Ishikawa (cell line): Measurements from ENCODE around the gene P2RY4.

Experiments used
- CEBPB ChIP-seq: IDR thresholded peaks from 2 replicates; pipeline ENCODE4 v1.6.1; 2012
- CREB1 ChIP-seq: IDR thresholded peaks from 2 replicates; pipeline ENCODE4 v1.6.1; 2012; ENCODE audit warnings: low read depth
- EGR1 ChIP-seq: IDR thresholded peaks from 2 replicates; pipeline ENCODE4 v1.6.1; 2012
- EP300 ChIP-seq: IDR thresholded peaks from 2 replicates; pipeline ENCODE4 v1.6.1; 2012; ENCODE audit warnings: borderline replicate concordance
- FOXM1 ChIP-seq: IDR thresholded peaks from 2 replicates; pipeline ENCODE4 v1.6.1; 2012; ENCODE audit warnings: low read depth, borderline replicate concordance
- NFIC ChIP-seq: IDR thresholded peaks from 2 replicates; pipeline ENCODE4 v1.6.1; 2012
- RAD21 ChIP-seq: IDR thresholded peaks from 2 replicates; pipeline ENCODE4 v1.6.1; 2012; ENCODE audit warnings: low read depth
- TAF1 ChIP-seq: IDR thresholded peaks from 2 replicates; pipeline ENCODE4 v1.6.1; 2012; ENCODE audit warnings: low read depth, mild to moderate bottlenecking
- TCF12 ChIP-seq: IDR thresholded peaks from 2 replicates; pipeline ENCODE4 v1.6.1; 2012; ENCODE audit warnings: low read depth
- TEAD4 ChIP-seq: IDR thresholded peaks from 2 replicates; pipeline ENCODE4 v1.6.1; 2012
- YY1 ChIP-seq: IDR thresholded peaks from 2 replicates; pipeline ENCODE4 v1.6.1; 2012; ENCODE audit warnings: low read depth
- ZBTB7A ChIP-seq: IDR thresholded peaks from 2 replicates; pipeline ENCODE4 v1.6.1; 2012; ENCODE audit warnings: low read depth
- TF ChIP-seq, protein P1 (sequence below): IDR thresholded peaks from 2 replicates; pipeline ENCODE4 v1.6.1; 2012; ENCODE audit warnings: low read depth, mild to moderate bottlenecking
- TF ChIP-seq, protein P2 (sequence below): IDR thresholded peaks from 2 replicates; pipeline ENCODE4 v1.6.1; 2012
- TF ChIP-seq, protein P3 (sequence below): IDR thresholded peaks from 2 replicates; pipeline ENCODE4 v1.6.1; 2012

P2RY4 gene

DNA sequence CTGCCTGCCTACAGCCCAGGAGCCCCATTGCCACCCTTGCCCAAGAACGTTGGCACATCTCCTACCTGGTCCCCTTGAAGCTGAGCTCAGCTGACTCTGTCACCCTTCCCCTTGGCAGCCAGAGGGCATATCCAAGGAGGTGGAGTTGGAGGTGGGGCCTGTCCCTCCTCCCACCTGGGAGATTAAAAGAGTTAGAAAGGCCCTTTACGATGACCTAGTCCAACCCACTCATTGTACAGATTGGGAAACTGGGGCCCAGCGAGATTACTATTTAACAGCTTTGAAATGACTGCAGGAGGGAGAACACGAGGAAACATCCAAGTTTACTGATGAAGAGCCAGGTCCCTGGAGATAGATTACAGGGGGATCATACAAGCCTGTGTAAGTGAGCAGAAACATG is at the start of gene P2RY4:
P2RY4 (minus strand) TSS at position 101 of the 400 bp plus-strand sequence. CDS start 580 bp downstream, outside the sequence.
- TF ChIP-seq FOXM1 = no peak
- TF ChIP-seq, protein P1, sequence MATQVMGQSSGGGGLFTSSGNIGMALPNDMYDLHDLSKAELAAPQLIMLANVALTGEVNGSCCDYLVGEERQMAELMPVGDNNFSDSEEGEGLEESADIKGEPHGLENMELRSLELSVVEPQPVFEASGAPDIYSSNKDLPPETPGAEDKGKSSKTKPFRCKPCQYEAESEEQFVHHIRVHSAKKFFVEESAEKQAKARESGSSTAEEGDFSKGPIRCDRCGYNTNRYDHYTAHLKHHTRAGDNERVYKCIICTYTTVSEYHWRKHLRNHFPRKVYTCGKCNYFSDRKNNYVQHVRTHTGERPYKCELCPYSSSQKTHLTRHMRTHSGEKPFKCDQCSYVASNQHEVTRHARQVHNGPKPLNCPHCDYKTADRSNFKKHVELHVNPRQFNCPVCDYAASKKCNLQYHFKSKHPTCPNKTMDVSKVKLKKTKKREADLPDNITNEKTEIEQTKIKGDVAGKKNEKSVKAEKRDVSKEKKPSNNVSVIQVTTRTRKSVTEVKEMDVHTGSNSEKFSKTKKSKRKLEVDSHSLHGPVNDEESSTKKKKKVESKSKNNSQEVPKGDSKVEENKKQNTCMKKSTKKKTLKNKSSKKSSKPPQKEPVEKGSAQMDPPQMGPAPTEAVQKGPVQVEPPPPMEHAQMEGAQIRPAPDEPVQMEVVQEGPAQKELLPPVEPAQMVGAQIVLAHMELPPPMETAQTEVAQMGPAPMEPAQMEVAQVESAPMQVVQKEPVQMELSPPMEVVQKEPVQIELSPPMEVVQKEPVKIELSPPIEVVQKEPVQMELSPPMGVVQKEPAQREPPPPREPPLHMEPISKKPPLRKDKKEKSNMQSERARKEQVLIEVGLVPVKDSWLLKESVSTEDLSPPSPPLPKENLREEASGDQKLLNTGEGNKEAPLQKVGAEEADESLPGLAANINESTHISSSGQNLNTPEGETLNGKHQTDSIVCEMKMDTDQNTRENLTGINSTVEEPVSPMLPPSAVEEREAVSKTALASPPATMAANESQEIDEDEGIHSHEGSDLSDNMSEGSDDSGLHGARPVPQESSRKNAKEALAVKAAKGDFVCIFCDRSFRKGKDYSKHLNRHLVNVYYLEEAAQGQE = no peak
- no peak for TF ChIP-seq CREB1
- no peak for TF ChIP-seq CEBPB
- no peak for TF ChIP-seq EP300
- TF ChIP-seq RAD21 = no peak
- no peak for TF ChIP-seq TAF1
- TF ChIP-seq TCF12 = no peak
- TF ChIP-seq, protein P2, sequence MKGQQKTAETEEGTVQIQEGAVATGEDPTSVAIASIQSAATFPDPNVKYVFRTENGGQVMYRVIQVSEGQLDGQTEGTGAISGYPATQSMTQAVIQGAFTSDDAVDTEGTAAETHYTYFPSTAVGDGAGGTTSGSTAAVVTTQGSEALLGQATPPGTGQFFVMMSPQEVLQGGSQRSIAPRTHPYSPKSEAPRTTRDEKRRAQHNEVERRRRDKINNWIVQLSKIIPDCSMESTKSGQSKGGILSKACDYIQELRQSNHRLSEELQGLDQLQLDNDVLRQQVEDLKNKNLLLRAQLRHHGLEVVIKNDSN = no peak
- no peak for TF ChIP-seq YY1
- no peak for TF ChIP-seq TEAD4

DNA sequence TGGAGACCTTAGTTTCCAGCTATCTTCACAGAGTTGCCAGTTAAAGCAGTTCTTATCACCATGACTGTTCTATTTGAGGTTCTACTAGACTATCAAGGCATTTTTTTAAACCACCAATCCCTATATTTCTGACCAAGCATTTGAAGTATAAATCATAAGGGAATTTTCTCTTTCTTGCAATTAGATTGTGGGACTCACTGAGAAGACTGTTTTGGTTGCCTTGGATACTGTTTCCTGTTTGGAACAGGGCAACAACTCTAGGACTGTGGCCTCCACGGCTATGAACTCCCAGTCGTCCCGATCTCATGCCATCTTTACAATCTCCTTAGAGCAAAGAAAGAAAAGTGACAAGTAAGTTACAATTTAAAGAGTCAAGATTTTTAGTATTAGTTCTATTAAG is 41.7 kb upstream of the P2RY4 start:
- TF ChIP-seq CEBPB (no peak), EP300 (no peak), ZBTB7A (no peak), TEAD4 (no peak), TAF1 (no peak), RAD21 (no peak), EGR1 (no peak), YY1 (no peak)
- TF ChIP-seq, protein P1 = no peak
- TF ChIP-seq, protein P3, sequence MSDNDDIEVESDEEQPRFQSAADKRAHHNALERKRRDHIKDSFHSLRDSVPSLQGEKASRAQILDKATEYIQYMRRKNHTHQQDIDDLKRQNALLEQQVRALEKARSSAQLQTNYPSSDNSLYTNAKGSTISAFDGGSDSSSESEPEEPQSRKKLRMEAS = no peak

DNA sequence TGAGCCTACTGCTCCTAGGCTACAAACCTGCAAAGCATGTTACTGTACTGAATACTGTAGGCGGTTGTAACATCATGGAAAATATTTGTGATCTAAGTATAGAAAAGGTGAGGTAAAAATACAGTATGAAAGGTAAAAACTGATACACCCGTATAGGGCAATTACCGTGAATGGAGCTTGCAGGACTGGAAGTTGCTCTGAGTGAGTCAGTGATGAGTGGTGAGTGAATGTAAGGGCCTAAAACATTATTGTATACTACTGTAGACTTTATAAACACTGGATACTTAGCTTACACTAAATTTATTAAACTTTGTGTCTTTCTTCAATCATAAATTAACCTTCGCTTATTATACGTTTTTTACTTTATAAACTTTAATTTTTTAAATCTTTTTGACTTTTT is 33.6 kb upstream of the P2RY4 start:
- TF ChIP-seq FOXM1 (no peak), CEBPB (no peak), TCF12 (no peak), NFIC (no peak), EP300 (no peak), YY1 (no peak), TAF1 (no peak), TEAD4 (no peak), EGR1 (no peak), CREB1 (no peak), RAD21 (no peak), ZBTB7A (no peak)
- TF ChIP-seq, protein P3 = no peak
- TF ChIP-seq, protein P1 = no peak
- TF ChIP-seq, protein P2 = no peak

DNA sequence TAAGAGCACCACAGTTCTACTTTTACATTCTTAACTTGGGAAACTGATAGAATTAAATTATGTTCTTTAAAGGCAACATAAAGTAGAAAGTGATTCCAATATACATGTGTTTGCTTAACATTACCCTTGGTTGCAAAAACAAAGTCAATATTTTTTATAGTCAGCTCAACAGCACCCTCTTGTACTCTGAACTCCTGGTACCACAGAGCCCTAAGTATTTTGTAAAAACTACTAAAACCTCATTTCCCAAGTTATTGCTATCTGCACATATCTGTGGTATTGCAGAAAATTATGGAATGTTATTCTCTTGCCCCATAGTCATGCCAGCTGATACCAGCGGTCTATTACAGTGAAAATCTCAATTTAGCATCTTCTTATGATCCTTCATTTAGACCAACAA is 32.8 kb upstream of the P2RY4 start:
- TF ChIP-seq EGR1 = no peak
- TF ChIP-seq YY1 = no peak
